D341Med (cell line): ENCODE data around the gene SHLD1.
"Not testable (repeated sequence)": the region's sequence is repeated elsewhere in the genome, so short reads cannot be mapped to it uniquely, and the experiment has no call there.

ENCODE experiments used
- DNase-seq: peaks from one replicate; pipeline ENCODE4 v3.0.0; 2012; ENCODE audit warnings: low spot score

SHLD1 gene

GRCh38 chr20:5735845-5736510, 14.2 kb upstream of the SHLD1 start:
- no peak for DNase-seq

DNA sequence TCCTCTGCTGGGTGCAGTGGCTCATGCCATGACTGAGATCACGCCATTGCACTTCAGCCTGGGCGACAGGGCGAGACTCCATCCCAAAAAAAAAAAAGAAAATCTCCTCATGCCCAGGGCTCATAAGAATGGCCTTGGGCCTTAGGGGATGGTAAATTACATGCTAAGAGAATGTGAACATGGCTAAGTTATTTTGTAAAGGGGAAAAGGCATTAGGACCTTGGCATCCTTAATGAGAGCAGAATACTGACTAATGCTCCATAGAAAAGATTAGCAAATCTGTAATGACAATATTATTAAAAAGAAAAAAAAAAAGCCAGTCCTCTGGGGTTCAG, 12.6 kb upstream of the SHLD1 start:
- no peak for DNase-seq

DNA sequence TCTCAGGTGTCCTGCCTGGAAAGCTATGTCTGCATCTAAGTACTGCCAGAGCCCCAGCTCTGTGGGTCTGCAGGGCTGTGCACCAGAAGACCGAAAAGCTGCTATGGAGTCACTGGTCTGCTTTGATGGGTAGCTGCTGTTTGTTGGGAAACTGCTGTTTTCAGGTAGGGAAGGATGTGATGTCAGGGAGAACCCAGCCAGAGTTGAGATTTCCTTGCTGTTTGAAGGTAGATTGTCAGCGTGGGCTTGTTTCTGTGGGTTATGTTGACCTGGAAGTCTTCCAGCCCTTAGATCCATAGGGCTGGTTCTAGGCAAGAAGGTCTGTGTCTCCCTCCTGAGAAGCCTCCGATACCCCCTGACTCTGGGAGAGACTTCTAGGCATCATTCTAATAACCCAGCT, 12.2 kb upstream of the SHLD1 start:
- no peak for DNase-seq

DNA sequence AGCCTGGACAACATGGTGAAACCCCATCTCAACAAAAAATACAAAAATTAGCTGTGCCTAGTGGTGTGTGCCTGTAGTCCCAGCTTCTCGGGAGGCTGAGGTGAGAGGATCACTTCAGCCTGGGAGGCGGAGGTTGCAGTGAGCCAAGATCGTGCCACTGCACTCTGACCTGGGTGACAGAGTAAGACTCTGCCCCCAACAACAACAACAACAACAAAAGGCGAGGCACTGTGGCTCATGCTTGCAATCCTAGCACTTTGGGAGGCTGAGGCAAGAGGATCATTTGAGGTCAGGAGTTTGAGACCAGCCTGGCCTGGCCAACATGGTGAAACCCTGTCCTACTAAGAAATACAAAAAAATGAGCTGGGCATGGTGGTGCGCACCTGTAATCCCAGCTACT, 9.6 kb upstream of the SHLD1 start:
- DNase-seq = not testable (repeated sequence)

DNA sequence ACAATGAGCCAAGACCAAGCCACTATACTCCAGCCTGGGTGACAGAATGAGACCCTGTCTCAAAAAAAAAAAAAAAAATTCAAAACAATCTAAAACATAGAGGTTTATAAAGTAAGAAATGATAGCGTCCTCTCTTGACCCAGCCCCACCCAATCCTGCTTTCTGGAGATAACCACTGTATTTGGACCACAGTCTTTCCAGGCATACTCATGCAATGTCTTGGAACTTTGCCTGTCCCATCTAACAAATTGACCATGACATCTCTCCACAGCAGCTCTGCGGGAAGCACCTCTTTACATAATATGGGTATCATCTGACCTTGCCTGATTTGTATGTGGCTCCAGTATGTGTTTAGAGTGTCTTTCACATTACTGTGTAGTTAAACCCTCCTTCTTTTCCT, 9.1 kb upstream of the SHLD1 start:
- no peak for DNase-seq

GRCh38 chr20:5742041-5742440, 8.2 kb upstream of the SHLD1 start:
- no peak for DNase-seq

DNA sequence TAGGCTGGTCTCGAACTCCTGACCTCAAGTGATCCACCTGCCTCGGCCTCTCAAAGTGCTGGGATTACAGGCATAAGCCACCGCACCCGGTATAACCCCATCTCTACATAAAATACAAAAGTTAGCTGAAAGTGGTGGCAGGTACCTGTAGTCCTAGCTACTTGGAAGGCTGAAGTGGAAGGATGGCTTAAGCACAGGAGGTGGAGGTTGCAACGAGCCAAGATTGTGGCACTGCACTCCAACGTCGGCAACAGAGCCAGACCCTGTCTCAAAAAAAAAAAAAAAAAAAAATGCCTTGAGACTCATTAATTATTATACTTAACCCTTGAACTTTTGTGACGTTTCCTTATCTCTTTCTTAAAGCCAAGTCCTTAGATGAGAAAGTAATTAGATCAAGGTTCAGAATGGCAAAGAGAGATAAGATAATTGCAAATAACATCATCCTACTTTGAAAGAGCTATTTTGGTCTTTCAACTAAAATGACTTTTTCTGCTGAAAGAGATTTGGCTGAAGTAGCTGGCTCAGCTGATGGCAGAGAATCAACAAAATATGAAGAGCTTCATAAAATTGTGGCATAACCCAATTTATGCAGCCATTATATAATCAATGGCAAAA, 4.7 kb upstream of the SHLD1 start:
- DNase-seq = no peak

- no peak for DNase-seq
These were observed 4.1 kb upstream of the SHLD1 start for GRCh38 chr20:5746064-5746463.

- DNase-seq = no peak
These were observed 2.0 kb upstream of the SHLD1 start for GRCh38 chr20:5748246-5748645.

DNA sequence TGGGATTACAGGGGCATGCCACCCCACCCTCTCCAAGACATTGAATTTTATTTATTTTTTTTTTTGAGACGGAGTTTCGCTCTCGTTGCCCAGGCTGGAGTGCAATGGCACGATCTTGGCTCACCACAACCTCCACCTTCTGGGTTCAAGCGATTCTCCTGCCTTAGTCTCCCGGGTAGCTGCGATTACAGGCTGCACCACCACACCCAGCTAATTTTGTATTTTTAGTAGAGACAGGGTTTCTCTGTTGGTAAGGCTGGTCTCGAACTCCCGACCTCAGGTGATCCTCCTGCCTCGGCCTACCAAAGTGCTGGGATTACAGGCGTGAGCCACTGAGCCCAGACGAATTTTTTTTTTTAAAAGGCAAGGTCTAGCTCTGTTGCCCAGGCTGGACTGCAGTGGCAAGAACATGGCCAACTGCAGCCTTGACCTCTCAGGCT, 669 bp upstream of the SHLD1 start:
- DNase-seq = not testable (repeated sequence)

GRCh38 chr20:5751856-5752255, 1.7 kb downstream of the SHLD1 start:
- no peak for DNase-seq

DNA sequence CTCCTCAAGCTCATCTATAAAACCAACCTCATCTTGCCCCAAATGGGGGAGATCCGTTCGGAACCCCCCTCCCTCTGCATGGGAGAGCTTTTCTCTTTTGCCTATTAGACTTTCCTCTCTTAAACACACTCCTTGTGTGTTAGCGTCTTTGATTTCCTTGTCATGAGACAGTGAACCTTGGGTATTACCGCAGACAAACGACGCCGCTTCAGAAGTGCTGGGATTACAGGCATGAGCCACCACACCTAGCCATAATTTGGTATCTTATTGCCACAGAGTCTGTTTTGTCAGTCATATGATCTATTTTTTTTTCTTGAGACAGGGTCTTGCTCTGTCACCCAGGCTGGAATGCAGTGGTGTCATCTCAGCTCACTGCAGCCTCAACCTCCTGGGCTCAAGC, 3.6 kb downstream of the SHLD1 start:
- no peak for DNase-seq

DNA sequence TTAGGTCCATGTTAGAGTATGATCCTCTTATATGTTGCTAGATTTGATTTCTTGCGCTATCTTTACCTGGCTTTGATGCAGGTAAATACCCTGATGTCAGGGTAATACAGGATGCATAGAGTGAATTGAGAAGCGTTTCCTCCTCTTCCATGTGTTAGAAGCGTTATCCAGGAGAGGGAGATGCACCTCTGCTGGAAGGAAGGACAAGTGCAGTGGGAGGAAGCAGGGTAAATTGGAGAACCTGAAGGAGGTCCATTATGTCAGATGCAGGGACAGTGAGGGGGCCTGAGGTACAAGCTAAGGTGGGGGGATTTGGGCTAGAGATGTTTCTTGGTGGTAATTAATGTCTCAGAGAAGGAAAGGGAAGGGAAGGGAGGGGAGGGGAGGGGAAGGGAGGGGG, 7.7 kb downstream of the SHLD1 start:
- DNase-seq = no peak

- no peak for DNase-seq
These were observed 16.0 kb downstream of the SHLD1 start for GRCh38 chr20:5766085-5766764.

- no peak for DNase-seq
These were observed 17.4 kb downstream of the SHLD1 start for GRCh38 chr20:5767493-5768098.

GRCh38 chr20:5770231-5770986, 20.2 kb downstream of the SHLD1 start:
- no peak for DNase-seq

- no peak for DNase-seq
These were observed 20.8 kb downstream of the SHLD1 start for GRCh38 chr20:5770987-5771318.

DNA sequence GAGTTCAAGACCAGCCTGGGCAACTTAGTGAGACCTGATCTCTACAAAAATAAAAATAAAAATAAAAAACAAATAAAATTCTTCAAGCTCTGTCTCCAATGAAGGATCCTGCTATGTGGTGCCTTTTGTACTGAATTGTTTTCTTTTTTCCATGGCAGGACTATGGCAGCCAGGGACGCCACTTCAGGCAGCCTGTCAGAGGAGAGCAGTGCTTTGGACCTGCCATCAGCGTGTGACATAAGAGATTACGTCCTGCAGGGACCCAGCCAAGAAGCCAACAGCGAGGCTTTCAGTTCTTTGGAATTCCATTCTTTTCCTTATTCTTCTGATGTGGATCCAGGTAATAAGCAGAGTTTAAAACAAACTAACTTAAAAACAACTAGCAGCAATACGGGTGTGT, 22.5 kb downstream of the SHLD1 start:
- DNase-seq = no peak

GRCh38 chr20:5773589-5773988, 23.4 kb downstream of the SHLD1 start:
- no peak for DNase-seq

- DNase-seq = no peak
These were observed 25.9 kb downstream of the SHLD1 start for GRCh38 chr20:5776077-5776476.

DNA sequence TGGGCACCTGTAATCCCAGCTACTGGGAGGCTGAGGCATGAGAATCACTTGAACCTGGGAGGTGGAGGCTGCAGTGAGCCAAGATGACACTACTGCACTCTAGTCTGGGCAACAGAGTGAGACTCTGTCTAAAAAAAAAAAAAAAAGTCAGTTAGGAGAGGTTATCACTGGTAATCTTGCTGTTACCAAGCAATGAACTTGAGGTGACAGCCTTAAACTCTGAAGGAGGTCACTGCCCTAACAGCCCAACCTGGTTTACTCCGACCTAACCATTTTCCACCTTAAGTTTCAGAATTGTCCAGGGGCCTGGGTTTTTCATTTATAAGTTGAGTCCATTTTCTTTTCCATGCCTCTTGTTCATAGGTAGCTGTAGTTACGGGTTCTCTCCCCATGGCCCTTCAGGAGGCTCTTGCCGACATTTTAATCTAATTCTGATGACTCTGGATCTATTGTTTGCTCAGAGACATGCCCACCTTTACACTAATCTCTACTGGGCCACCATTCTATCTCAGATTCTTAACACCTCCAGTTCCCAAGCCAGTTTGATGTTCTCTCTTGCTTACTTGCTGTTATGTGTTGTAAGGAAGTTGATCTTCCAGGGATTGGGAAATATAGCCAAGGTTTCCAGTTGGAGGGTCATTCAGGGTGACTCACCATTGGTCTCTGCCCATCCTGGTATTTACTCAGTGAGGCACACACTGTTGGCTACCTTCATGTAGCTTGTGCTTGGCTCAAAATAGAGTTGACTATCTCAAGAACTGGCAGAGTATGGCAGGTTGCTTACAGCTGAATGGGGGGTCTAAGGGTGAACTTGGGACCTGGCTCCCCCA, 29.1 kb downstream of the SHLD1 start:
- no peak for DNase-seq

DNA sequence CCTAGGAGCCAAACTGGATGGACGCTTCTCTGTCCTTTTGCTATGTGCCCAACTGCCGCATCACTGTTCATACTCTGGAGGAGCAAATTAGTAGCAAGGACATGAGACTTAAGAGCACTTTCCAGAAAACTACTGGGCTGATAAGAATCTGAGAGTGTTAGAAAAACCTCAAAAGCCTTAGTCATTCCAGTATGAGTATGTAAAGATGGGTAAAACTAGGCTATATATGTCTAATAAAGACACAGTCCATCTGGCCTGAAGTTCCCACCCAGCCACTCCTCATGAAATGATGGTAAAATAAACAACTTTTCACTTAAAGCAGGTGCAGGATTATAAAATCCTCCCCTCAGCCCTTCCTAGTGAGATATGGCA, 30.6 kb downstream of the SHLD1 start:
- DNase-seq = no peak
